ENCODE results near the gene CROCC2. TPM values are rescaled to one million over a fixed set of nuclear protein-coding genes. Genes with fewer than 3 reads are reported as not detected.

The CROCC2 gene
- total and polyA plus RNA-seq, 9 donors = 0.04 to 0.50 (median 0.21) TPM; not detected in 1

DNA sequence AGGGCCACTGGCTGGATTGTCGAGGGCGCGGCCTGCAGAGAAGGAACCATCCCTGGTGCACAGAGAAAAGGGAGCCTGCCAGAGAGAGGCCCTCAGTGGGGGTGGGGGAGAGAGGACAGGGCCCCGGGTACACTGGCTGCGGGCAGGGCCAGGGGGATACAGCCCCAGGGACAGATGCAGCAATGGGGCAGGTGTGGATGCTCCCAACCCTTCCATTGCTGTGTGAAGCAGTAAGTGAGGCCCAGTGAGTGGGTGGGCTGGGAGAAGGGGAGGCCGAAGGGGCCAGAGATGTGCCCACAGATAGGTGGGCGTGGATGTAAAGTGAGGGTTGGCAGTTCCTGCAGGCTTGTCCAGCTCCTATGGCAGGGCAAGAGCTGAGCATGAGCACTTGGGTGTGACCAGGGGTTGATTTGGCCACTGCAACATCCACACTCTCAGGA, 30.1 kb upstream of the CROCC2 start:
- Histone ChIP-seq H3K9me3 (replicated peaks; ENCODE audit: control insufficient read depth, low read depth, low read length) (no peaks in the 10 kb centered on the region), H3K27me3 (ENCODE audit: control insufficient read depth, insufficient read depth, low read length) (no peaks in the 10 kb centered on the region), H3K36me3 (ENCODE audit: control insufficient read depth, insufficient read depth, low read length) (no peaks in the 10 kb centered on the region), H3K27ac (ENCODE audit: low read length) (no peak overlapping the region), H3K4me3 (ENCODE audit: low read length) (no peak overlapping the region), H3K4me1 (ENCODE audit: control insufficient read depth, insufficient read depth, low read length) (peaks cover 5% of the 10 kb centered on the region)
- whole genome bisulfite sequencing (ENCODE audit: insufficient coverage) = 54% methylated on average over 5 of the region's 7 CpGs
- DNase-seq = no peak

DNA sequence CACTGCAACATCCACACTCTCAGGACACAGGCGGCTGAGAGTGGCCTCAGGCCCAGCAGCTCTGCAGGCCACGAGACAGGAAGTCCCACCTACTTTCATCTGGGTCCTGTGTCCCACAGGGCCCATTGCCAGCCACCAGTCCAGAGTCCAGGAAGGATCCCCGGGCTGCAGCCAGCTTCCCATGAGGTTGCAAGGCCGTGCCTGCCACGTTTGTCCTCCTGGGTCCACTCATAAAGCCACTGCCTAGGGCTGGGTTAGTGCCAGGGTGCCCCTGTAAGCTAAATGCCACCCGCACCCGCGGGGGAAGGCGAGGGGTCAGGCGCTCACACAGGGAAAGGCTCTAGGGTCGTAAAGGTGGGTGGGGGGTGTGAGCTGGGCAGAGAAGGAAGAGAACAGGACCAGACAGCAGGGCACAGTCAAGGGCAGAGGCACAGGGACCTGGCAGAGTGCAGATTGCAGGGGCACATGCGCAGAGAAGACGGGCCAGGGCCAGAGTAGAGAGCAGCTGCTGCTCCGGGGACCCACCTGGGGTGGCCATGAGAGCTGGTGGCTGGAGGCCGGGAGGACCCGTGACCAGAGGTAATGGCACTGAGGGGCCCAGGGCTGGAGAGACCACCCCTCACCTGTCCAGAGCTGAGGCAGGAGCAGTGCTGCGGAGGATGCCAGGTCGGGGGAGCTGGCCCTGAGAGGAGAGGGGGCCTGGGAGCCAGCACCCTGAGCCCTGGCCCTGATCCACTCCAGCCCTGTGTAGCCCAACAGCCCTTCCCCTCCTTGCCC, 29.5 kb upstream of the CROCC2 start:
- Histone ChIP-seq H3K27me3 (ENCODE audit: control insufficient read depth, insufficient read depth, low read length) (no peaks in the 10 kb centered on the region), H3K9me3 (replicated peaks; ENCODE audit: control insufficient read depth, low read depth, low read length) (no peaks in the 10 kb centered on the region), H3K4me3 (ENCODE audit: low read length) (no peak overlapping the region), H3K4me1 (ENCODE audit: control insufficient read depth, insufficient read depth, low read length) (peaks cover 5% of the 10 kb centered on the region), H3K36me3 (ENCODE audit: control insufficient read depth, insufficient read depth, low read length) (no peaks in the 10 kb centered on the region), H3K27ac (ENCODE audit: low read length) (no peak overlapping the region)
- 77% methylated on average over 14 of the region's 18 CpGs for WGBS (ENCODE audit: insufficient coverage)
- DNase-seq = no peak

DNA sequence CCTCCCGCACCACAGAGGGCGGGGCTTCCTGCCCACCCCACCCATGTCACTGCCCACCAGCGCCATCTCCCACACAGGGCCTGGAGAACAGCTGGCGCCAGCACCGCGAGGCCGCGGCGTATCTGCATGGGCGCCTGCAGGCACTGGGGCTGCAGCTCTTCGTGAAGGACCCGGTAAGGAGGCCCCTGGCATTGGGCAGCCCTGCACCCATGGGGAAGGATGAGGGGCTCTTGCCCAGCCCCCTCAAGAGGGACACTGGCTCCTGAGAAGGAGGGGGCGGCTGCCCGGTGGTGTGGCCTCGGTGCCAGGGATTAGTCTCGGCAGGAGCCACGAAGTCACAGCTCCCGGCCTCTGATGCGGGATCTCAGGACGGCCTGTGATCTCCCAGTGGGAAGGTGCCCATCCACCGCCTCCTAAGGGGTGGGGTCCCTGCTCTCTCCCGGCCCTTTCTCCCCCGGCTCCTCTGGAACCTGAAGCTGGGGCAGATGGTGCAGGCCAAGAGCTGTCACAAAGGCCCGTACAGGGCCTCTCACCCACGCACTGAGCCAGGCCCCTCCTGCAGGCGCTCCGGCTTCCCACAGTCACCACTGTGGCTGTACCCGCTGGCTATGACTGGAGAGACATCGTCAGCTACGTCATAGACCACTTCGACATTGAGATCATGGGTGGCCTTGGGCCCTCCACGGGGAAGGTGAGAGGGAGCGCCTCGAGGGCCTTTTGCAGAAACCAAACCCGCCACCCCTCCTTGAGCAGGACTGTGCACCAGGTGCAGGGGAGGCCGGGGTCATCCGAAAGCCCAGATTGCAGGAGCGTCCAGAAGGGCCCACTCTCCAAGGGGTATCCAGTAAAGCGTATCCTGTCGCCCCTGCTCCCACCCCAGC, 28.4 kb upstream of the CROCC2 start:
- no peak overlapping the region for H3K4me3 ChIP-seq (ENCODE audit: low read length)
- 67% methylated on average over 34 of the region's 40 CpGs for WGBS (ENCODE audit: insufficient coverage)
- H3K9me3 ChIP-seq (replicated peaks; ENCODE audit: control insufficient read depth, low read depth, low read length) = no peaks in the 10 kb centered on the region
- no peak overlapping the region for H3K27ac ChIP-seq (ENCODE audit: low read length)
- no peaks in the 10 kb centered on the region for H3K36me3 ChIP-seq (ENCODE audit: control insufficient read depth, insufficient read depth, low read length)
- no peak for DNase-seq
- H3K27me3 ChIP-seq (ENCODE audit: control insufficient read depth, insufficient read depth, low read length) = no peaks in the 10 kb centered on the region
- H3K4me1 ChIP-seq (ENCODE audit: control insufficient read depth, insufficient read depth, low read length) = peaks cover 5% of the 10 kb centered on the region

DNA sequence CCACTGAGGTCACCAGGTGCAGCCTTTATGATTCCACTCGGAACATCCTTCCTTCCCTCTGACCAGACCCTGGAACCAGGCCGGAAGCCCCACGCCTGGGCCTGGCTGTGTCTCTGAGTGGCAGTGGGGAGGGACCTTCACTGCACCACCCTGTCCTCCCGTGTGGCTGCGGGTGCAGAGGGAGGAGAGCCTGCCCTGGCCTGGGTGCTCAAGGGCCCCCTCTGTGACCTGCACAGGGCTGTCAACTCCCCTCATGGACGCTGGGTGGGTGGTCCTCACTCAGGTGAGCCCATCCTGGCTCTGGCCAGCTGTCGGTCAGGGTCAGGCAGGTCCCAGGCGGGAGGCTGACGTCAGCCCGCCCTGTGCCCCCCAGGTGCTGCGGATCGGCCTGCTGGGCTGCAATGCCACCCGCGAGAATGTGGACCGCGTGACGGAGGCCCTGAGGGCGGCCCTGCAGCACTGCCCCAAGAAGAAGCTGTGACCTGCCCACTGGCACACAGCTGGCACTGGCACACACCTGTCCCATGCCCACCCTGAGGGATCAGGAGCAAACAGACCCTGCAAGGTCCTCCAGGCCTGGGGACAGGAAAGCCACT, 27.7 kb upstream of the CROCC2 start:
- no peak for DNase-seq
- Histone ChIP-seq H3K9me3 (replicated peaks; ENCODE audit: control insufficient read depth, low read depth, low read length) (no peaks in the 10 kb centered on the region), H3K4me3 (ENCODE audit: low read length) (no peak overlapping the region), H3K4me1 (ENCODE audit: control insufficient read depth, insufficient read depth, low read length) (peaks cover 5% of the 10 kb centered on the region), H3K27me3 (ENCODE audit: control insufficient read depth, insufficient read depth, low read length) (no peaks in the 10 kb centered on the region), H3K36me3 (ENCODE audit: control insufficient read depth, insufficient read depth, low read length) (no peaks in the 10 kb centered on the region), H3K27ac (ENCODE audit: low read length) (no peak overlapping the region)
- WGBS (ENCODE audit: insufficient coverage) = 88% methylated on average over 15 of the region's 18 CpGs

DNA sequence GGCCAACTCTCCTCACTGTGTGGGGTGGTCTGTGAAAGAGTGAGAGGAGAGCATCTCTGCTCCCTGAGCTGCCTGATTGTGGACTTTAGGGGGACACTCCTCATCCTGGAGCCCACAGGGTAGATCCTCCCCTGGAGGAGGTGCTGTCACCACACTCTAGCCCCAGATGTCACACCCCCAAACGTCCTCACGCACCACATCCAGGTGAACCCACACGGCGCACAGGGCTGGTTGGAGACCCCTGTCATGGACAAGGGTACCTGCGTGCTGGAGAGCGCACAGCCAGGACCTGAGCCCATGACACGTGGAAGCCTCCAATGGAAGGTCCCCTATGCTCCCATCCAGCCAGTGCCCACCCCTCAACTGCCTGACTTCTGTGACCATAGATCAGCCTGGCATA, 27.0 kb upstream of the CROCC2 start:
- no peak for DNase-seq
- H3K9me3 ChIP-seq (replicated peaks; ENCODE audit: control insufficient read depth, low read depth, low read length) = no peaks in the 10 kb centered on the region

DNA sequence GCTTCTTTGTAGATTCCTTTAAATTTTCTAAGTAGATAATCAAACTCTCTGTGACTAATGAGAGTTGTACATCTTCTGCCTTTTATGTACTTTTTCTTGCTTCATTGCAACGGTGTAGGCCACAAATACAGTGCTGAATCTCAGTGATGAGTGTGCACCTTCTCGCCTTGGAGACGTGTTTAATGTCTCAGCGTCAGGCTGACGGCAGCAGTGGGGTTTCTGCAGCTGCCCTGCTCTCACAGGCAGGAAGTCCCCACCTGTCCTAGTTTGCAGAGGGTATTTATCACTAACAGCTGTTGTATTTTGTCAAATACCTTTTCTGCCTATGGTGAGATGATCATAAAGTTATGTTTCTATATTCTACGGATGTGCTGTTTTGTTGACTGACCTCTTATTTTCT, 24.2 kb upstream of the CROCC2 start:
- Histone ChIP-seq H3K36me3 (ENCODE audit: control insufficient read depth, insufficient read depth, low read length) (no peaks in the 10 kb centered on the region), H3K27ac (ENCODE audit: low read length) (no peak overlapping the region), H3K4me3 (ENCODE audit: low read length) (no peak overlapping the region), H3K27me3 (ENCODE audit: control insufficient read depth, insufficient read depth, low read length) (no peaks in the 10 kb centered on the region), H3K9me3 (replicated peaks; ENCODE audit: control insufficient read depth, low read depth, low read length) (no peaks in the 10 kb centered on the region), H3K4me1 (ENCODE audit: control insufficient read depth, insufficient read depth, low read length) (no peaks in the 10 kb centered on the region)
- DNase-seq = no peak
- 0% methylated on average over 5 of the region's 6 CpGs for WGBS (ENCODE audit: insufficient coverage)

More for the DNA sequence above, 27.0 kb upstream of the CROCC2 start:
- Histone ChIP-seq H3K27me3 (ENCODE audit: control insufficient read depth, insufficient read depth, low read length) (no peaks in the 10 kb centered on the region), H3K4me1 (ENCODE audit: control insufficient read depth, insufficient read depth, low read length) (peaks cover 5% of the 10 kb centered on the region), H3K27ac (ENCODE audit: low read length) (no peak overlapping the region), H3K36me3 (ENCODE audit: control insufficient read depth, insufficient read depth, low read length) (no peaks in the 10 kb centered on the region), H3K4me3 (ENCODE audit: low read length) (no peak overlapping the region)
- 83% methylated on average over 7 of the region's 7 CpGs for WGBS (ENCODE audit: insufficient coverage)

DNA sequence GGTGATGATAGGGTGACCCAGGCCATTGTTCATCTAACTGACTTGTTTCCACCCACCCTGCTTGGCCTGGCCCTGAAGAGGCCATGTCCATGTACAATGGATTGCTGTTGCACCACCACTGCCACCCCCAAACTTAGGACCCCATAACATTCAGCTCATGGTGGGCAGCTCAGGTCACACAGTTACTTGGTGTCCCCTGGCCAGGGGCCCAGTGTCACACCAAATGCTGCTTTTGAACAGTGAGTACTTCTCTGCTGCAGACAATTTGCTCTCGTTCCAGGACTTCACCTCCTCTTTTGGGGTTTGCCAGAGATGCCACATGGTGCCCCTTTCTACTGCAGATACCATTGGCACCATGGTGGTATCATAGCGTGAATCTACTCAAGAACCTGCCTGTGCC, 21.9 kb upstream of the CROCC2 start:
- no peak overlapping the region for H3K27ac ChIP-seq (ENCODE audit: low read length)
- DNase-seq = no peak
- no peak overlapping the region for H3K4me3 ChIP-seq (ENCODE audit: low read length)
- no peaks in the 10 kb centered on the region for H3K27me3 ChIP-seq (ENCODE audit: control insufficient read depth, insufficient read depth, low read length)
- no peaks in the 10 kb centered on the region for H3K9me3 ChIP-seq (replicated peaks; ENCODE audit: control insufficient read depth, low read depth, low read length)
- H3K4me1 ChIP-seq (ENCODE audit: control insufficient read depth, insufficient read depth, low read length) = no peaks in the 10 kb centered on the region
- H3K36me3 ChIP-seq (ENCODE audit: control insufficient read depth, insufficient read depth, low read length) = no peaks in the 10 kb centered on the region
- 94% methylated on average over 2 of the region's 2 CpGs for WGBS (ENCODE audit: insufficient coverage)

DNA sequence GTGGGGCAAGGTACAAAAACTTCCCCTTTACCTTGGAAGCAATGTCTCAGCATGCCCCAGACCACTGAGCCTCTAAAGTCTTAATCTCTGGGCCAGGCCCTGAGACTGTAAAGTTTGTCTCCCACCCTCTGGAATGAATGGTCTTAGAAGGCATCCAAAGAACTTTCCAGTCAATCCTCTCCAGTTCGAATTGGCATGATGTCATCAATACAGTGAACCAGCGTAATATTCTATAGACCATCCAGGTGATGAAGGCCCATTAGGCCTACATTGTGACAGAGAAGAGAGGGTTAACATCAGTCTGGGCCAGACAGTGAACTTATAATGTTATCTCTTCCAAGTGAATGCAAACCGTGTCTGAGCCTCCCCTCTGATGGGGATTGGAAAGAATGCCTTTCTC, 21.4 kb upstream of the CROCC2 start:
- no CpG with 5 or more reads among the region's 3 CpGs for WGBS (ENCODE audit: insufficient coverage)
- Histone ChIP-seq H3K9me3 (replicated peaks; ENCODE audit: control insufficient read depth, low read depth, low read length) (no peaks in the 10 kb centered on the region), H3K36me3 (ENCODE audit: control insufficient read depth, insufficient read depth, low read length) (no peaks in the 10 kb centered on the region), H3K4me3 (ENCODE audit: low read length) (no peak overlapping the region), H3K27me3 (ENCODE audit: control insufficient read depth, insufficient read depth, low read length) (no peaks in the 10 kb centered on the region), H3K4me1 (ENCODE audit: control insufficient read depth, insufficient read depth, low read length) (no peaks in the 10 kb centered on the region), H3K27ac (ENCODE audit: low read length) (no peak overlapping the region)
- DNase-seq = no peak

DNA sequence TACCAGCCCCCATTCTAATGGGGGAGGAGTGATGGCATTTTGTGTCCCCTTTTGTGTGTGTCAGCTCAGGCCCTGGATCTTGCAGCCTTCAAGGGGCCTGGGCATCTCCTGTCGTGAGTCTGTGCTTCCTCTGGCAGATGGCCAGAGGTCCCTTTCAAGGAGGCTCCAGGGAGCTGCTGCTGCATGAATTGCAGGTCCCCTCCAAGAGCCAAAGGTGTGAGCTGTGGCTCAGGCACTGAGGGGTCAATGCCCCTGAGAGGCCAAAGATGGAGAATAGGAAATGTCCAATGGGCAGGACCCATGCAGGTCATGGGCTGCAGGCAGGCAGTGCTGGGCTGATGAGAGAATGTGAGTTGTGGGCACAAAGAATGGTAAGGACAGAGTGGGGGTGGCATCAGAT, 20.6 kb upstream of the CROCC2 start:
- H3K4me3 ChIP-seq (ENCODE audit: low read length) = no peak overlapping the region
- WGBS (ENCODE audit: insufficient coverage) = 64% methylated on average over 1 of the region's 1 CpG
- no peak overlapping the region for H3K27ac ChIP-seq (ENCODE audit: low read length)
- no peaks in the 10 kb centered on the region for H3K27me3 ChIP-seq (ENCODE audit: control insufficient read depth, insufficient read depth, low read length)
- H3K4me1 ChIP-seq (ENCODE audit: control insufficient read depth, insufficient read depth, low read length) = no peaks in the 10 kb centered on the region
- DNase-seq = no peak
- no peaks in the 10 kb centered on the region for H3K9me3 ChIP-seq (replicated peaks; ENCODE audit: control insufficient read depth, low read depth, low read length)
- H3K36me3 ChIP-seq (ENCODE audit: control insufficient read depth, insufficient read depth, low read length) = no peaks in the 10 kb centered on the region

DNA sequence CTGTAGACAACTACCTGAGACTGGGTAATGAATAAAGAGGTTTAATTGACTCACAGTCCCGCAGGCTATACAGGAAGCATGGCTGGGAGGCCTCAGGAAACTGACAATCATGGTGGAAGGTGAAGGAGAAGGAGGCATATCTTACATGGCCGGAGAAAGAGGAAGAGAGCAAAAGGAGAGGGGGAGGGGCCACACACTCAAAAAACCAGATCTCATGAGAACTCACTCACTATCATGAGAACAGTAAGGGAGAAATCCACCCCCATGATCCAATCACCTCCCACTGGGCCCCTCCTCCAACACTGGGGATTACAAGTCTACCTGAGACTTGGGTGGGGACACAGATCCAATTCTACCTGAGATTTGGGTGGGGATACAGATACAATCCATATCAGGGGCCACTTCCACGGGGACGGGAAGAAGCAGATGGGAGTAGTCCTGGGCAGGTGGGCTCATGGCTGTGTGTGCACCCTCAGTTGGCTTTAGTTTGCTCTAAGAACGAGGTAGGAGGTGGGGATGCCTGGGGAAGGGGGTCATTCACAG, 20.0 kb upstream of the CROCC2 start:
- no peaks in the 10 kb centered on the region for H3K9me3 ChIP-seq (replicated peaks; ENCODE audit: control insufficient read depth, low read depth, low read length)
- no peaks in the 10 kb centered on the region for H3K36me3 ChIP-seq (ENCODE audit: control insufficient read depth, insufficient read depth, low read length)
- H3K4me3 ChIP-seq (ENCODE audit: low read length) = no peak overlapping the region
- no peak overlapping the region for H3K27ac ChIP-seq (ENCODE audit: low read length)
- DNase-seq = no peak
- no peaks in the 10 kb centered on the region for H3K27me3 ChIP-seq (ENCODE audit: control insufficient read depth, insufficient read depth, low read length)
- 60% methylated on average over 1 of the region's 5 CpGs for WGBS (ENCODE audit: insufficient coverage)
- H3K4me1 ChIP-seq (ENCODE audit: control insufficient read depth, insufficient read depth, low read length) = no peaks in the 10 kb centered on the region

Data from muscle of leg (tissue), 11 donors.